ENCODE results near the gene HGD.
"Not testable (repeated sequence)": the region's sequence is repeated elsewhere in the genome, so short reads cannot be mapped to it uniquely, and the experiment has no call there.

Gene HGD

DNA sequence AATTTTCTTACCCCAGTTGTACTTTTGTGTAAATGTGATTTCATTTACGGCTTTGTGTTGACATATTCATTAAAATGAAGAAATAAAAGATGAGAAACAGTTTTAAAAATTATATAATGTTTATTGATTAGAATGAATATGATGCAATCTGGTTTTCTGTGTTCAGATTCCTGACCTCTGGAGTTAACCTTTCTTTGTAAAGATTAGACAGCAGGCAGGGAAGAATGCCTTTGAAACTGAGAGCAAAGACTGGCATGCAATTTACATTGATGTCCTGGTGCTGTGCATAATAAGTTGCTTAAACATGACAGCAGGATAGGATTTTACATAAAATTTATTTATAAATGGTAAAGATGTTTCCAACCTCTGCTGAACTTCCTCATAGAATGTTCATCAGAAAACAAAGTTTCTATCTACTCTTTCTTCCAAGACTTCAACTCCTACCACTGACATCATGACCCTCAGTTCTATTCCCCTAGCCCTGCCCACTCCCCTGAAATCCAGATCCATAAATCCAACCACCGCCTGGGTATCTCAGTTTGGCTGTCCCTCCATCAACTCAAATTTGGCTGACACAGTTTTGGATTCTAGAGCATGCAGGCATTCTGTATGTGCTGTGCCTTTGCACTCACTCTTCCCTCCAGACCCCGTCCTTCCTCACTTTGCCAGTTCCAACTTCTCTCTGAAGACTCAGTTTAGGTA is 1.7 kb downstream of the HGD start:
- DNase-seq (ENCODE audit: low read depth): no peak

DNA sequence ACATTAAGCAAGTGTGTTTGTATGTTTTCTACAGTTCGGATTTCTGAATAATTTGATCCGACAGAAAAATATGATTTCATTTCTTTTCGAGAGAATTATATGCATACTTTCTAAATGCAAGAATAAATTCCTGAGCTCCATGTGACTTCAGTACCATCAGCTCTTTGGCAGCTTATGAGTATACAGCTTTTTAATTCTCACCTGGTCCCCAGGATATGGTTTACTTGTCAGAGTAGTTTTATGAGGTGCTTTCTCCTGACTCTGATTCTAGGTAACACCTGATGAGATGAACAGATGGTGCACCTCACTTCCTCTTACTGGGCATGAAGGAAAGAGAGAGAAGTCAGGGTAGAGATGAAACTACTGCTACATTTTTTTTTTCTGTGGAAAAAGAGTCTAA is 3.1 kb downstream of the HGD start:
- DNase-seq (ENCODE audit: low read depth): no peak

DNA sequence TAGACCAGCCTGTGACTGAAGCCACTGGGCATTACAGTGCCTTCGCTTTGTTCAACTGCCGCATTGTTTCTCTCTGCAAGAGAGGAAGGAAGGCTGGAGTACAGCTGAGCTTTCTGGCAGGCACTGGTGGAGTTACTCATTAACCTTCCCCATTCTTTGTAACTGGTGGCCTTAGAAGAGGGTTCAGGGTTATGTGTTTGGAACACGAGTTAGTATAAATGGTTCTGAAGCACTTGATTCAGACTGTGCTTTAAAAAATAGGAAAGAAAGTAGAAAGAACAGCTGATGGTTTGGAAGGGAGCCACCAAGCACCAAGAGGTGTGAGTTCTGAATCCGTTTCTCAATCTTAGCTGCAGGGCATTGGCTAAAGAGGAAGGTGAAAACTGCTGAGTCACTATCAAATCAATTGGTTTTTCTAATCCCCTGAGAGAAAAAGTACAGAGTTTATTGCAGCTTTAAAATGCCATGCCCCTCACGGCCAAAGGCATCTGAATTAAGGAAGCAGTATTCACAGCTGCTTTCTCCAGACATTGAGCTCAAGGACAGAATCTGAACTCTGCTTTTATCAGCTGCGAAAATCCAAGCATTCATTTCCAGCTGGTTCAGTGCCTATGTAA is 3.6 kb downstream of the HGD start:
- peak; percentile 35 for DNase-seq (ENCODE audit: low read depth)

DNA sequence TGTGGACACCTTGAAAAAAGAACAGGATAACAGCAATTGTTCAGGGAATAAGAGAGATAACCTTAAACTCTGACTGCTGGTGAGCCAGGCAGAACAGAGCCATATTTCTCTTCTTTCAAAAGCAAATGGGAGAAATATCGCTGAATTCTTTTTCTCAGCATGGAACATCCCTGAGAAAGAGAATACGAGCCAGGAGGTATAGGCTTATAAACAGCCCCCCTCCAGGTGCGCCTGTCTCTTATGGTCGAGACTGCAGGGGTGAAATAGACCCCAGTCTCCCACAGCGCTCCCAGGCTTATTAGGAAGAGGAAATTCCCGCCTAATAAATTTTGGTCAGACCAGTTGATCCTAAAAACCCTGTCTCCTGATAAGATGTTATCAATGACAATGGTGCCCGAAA is 4.8 kb downstream of the HGD start:
- not testable (repeated sequence) for DNase-seq (ENCODE audit: low read depth)

DNA sequence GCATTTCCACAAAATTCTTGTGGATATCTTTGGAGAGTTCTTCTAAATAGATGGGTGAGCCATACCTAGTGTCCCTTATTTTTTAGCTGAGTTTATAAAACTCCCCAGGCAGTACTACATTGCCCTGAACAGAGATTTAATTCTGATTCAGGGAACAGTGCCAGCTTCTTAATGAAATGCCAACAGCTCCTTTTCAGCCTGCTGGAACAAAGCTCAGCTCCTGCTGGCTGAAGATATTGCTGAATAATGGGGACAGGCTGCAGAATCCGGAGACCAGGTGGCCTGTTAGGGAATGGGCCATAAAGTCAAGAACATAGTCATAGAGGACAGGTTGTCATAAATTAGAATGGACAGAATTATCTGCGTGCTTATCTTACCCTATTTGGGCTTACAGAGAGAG is 8.9 kb downstream of the HGD start:
- no peak for DNase-seq (ENCODE audit: low read depth)

DNA sequence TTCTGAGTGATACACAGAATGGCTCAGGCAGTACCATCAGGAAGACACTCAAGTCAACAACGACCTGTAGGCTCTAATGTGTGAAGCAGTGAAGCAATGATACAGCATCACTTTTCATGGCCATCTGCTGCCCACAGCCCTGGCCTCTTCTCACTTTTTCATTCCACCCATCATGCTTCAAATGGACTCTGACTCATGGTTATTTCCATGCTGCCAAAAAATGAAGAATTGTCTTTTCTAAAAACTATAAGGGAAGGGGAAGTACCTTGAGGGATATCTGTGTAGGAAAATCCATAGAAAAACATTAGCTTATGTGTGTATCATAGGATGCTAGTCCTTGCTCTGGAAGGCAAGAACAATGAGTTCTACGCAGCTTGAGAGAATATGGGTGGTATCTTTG is 11.5 kb downstream of the HGD start:
- DNase-seq (ENCODE audit: low read depth): no peak

DNA sequence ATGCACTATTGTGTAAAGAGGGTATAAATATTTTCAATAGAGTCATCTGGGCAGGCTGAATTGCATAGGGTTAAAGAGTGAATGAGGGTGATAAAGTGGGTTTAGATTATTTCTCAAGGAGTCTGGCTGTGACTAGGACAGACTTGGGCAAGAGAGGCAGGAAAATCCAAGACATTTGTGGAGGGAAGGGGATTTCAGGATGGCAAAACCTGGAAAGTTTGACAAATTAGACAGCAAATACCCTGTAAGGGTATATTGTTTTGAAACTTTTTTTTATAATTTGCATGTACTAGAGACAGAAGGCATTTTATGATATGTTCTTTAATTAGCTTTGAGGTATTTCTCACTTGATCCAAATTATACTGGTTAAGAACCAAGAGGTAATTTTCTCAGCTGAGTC is 17.1 kb downstream of the HGD start:
- DNase-seq (ENCODE audit: low read depth): no peak

DNA sequence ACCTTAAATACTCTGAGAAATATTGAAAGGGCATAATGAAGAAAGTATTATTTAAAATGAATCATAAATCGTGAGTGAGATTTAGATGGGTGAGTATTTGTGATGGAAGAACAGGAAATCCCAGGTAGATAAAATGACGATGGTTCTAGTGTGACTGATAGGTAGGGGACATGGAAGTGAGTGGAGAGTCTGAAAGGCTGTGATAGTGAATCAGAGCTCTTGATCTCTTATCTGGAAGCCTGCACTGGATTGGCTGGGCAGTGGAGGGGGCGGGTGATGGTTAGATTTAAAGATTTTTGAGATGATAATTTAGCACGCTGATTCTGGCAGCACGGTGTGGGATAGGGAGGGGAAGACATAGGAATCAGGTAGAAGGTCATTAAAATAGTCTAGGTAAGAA is 20.1 kb downstream of the HGD start:
- DNase-seq (ENCODE audit: low read depth): no peak

DNA sequence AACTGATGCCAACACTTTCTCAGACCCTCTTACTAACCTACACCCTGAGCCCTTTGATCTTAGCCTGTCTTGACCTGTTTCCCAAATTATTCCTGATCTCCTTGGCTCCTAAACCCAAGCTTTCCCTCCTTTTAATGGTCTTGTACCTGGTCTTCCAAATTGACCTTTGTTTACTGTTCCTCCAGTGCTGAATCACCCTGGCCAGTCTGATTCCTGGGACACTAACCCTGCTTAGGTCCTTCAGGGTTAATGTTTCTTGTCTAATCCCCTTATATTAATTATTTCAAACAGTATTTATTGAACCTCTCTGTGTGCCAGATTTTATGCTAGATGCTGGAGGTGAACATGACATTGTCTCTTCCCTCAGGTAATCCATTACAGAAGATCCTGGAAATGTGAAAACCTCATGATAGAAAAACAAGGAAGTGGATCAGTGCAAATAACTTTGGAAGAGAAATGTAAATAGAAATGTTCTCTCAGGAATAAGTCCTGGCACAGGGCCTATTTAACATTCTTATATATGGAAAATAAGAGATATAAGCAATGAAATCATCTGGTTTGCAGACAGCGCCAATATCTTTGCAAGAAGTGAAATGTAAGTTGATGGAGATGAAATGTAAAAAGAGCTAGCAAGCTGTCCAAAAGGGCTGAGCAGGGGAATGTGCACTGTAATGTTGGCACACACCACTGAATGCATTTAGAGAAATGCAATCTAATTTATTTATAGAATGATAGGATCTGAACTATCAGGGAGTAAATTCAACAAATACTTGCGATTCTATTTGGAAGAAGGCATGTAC is 20.7 kb downstream of the HGD start:
- no peak for DNase-seq (ENCODE audit: low read depth)

DNA sequence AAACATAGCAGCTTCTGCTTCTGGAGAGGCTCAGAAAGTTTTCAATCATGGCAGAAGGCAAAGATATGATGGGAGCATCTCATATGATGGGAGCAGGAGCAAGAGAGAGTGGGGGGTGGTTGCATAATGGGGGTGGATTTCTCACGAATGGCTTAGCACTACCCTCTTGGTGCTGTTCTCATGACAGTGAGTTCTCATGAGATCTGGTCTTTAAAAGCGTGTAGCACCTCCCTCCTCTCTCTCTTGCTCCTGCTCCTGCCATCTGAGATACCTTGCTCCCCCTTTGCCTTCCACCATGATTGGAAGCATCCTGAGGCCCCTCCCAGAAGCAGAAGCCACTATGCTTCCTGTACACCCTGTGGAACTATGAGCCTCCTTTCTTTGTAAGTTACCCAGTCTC is 22.2 kb downstream of the HGD start:
- no peak for DNase-seq (ENCODE audit: low read depth)

DNA sequence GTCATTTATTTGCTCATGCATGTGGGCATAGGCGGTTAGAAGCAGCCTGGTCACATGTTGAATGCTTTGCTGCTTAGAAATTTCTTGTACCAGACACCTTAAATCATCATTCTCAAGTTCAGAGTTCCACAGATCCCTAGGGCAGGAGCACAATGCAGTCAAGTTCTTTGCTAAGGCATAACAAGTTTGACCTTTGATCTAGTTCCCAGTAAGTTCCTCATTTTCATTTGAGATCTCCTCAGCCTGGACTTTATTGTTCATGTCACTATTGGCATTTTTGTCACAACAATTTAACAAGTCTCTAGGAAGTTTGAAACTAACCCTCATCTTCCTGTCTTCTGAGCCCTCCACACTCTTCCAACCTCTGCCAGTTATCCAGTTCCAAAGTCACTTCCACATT is 22.8 kb downstream of the HGD start:
- DNase-seq (ENCODE audit: low read depth): no peak

DNA sequence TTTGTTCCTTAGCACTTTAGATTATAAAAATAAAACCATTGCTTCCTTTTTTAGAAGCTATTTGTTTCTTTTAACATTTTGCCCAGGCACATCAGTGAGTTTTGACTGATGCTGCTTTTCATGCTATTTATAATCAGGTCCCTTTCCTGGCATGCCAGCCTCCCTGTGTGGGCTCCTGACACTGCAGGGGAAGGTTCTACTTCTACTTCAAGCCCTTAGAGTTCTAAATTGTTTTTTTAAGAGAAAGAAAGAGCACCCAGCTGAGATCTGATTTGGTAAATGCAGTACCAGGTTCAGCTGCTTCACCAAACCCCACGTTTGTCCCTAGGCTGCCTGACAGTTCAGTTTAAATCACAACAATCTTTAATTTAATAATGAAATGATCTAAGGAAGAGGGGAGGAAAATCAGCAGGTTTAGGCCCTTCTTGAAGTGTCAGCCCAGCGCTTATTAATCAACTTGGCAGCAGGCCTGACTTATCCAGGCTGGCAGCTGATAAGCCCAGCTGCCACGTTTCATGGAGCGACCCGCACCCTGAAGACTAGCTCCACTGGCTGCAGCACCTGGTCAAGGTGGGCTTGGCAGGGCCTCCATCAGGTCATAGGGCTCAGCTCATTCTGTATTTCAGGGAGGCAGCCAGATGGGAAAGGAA is 29.0 kb downstream of the HGD start:
- no peak for DNase-seq (ENCODE audit: low read depth)

DNA sequence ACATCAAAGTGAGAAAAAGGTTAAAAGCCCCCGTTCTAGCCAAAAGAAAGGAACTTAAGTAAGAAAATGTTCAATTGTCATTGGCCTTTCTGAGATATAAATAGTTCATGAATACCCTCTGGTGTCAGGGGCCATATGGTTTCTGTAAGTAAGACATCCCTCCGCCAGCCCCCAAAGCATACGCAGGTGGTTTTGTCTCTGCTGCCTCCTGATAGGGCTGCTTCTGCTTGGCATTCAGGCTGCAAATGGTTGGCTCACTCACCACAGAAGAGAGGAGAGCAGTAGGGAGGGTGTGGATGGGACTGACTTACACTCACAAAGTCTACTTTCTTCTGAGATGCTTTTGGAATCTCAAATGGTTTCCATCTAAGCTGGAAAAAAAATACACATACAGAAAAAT is 29.8 kb downstream of the HGD start:
- no peak for DNase-seq (ENCODE audit: low read depth)

DNA sequence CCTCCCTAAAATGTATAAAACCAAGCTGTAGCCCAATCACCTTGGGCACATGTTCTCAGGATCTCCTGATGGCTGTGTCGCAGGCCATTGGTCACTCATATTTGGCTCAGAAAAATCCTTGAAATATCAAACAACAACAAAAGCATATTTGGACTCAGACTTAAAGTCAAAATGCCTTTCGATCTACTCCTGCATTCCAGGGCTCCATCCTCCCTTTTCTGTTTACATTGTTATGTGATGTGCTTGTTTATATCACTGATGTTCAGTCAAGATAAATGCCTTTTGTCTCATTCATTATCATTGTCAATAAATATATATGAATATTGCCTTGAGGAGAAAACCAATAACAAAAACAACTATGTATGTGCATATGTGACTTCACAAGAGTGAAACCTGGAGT is 31.7 kb downstream of the HGD start:
- DNase-seq (ENCODE audit: low read depth): no peak

DNA sequence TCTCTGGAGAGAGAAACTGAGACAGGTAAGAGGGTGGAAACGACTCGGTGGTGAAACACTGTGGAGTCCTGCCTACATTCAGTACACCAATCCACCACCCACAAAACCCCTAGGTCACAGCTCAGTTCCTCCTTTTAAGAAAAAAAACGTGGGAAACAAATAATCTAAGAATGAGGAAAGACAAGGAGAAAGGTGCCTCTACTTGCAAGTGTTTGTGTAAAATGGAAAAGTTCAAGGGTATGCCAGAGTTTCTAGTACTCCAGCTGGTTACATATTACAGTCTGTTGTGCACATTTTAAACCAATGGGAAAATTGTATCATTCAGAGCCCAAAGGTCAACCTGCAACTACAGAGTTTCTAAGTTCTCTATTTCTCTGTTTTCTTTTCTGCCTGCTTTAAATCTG is 32.2 kb downstream of the HGD start:
- DNase-seq (ENCODE audit: low read depth): no peak

DNA sequence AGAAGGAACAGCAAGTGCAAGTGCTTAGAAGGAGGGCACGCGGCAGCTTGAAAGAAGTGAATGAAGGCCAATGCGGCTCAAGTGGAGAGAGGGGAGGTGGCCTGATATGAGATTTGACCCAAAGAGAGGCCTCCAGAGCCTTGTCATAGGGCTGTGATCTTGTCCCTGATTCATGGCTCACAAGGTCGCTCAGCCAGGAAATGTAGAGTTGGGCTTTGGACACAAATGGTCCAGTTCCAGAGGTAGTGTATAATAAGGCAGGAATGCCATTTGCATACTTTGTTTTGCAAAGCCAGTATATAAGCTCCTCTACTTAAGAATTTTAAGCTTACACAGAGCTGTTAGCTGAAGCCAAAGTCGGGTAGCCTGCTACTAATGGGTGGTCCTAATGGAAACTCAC is 33.7 kb downstream of the HGD start:
- DNase-seq (ENCODE audit: low read depth): no peak

DNA sequence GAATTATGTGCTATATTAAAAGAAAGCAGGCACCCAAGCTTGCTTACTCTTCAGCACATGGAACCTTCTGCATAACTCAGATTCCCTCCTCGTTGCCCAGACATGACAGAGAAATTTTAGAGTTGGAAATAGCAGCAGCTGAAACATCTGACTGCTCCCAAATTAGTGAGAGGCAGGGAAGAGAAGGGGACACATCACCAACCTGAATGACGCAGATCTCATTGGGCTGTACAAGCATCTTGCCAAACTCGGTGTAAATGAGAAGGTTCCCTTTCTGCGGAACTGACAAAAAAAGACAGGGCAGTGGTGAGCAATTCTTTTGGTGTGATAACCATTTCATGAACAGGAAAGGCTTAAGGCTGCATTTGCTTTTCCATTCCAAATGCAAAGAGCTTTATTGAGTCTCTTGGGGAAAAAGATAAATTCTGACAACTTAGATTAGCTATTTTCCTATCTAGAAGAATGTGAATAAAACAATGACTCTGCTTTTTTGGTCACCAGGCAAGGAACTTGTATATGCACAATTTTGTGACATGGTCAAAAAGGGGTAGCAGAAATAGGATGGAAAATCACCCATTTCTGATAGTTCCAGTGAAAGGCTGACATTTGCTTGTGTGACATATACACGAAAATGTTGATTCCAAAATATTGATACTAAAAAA is 35.1 kb downstream of the HGD start:
- DNase-seq (ENCODE audit: low read depth): no peak

DNA sequence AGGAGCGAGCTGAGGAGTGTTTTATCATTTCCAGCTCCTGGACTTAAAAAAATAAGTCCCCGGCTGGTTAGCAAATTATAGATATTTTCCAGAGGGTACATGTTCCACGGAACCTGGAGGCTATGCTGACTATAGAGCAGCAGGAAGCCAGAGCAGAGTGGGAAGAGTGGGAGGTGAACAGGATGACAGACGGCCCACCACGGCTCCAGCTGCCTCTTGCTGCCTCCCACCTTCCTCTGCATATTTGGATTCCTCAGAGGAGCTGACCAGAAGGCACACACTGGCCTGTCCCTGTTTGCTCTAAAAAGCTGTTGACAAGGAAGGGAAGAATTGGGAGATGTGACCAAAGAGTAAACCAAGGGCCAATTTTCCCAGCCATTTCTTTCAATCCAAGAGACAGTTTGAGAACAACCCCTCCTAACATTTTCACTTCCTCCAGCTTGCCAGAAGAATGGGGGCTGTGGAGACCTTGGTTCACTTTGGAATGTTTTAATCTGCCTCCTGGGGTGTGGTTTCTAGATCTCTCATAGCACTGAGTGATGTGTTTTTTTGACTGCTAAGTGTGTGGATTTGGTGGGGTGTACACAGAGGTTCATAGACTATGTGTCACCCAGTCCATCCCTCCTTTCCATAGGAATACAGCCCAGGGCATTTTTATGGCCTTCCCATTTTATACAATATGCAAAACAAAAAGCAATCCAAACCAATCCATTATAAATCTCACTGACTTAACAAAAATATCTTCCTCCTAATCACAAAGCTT is 36.8 kb downstream of the HGD start:
- no peak for DNase-seq (ENCODE audit: low read depth)

DNA sequence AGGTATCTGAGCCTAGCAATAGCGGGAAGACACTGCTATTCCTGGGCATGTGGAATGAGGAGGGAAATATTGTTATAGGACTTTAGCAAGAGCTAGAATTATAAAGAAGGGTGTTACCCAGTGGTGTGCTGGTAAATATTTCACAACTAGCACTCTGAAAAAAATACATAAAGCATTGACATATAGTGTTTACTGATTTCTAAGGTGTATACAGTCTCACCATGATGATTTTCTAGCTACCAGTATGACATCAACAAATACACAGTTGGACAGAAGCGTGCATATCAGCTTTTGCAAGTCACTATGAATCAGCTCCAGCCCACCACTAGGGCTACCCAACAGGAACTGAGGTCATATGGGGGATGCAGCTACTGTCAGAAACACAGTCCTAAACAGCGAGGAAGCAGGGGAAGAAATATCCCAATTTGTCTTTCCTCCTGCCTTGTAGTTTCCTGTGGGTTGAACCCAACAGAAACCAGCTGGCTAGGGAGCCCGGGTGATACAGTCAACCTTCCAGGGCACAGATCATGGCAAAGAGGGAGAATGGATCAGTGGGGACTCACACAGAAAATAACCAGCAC is 39.6 kb downstream of the HGD start:
- DNase-seq (ENCODE audit: low read depth): peak; percentile 70

DNA sequence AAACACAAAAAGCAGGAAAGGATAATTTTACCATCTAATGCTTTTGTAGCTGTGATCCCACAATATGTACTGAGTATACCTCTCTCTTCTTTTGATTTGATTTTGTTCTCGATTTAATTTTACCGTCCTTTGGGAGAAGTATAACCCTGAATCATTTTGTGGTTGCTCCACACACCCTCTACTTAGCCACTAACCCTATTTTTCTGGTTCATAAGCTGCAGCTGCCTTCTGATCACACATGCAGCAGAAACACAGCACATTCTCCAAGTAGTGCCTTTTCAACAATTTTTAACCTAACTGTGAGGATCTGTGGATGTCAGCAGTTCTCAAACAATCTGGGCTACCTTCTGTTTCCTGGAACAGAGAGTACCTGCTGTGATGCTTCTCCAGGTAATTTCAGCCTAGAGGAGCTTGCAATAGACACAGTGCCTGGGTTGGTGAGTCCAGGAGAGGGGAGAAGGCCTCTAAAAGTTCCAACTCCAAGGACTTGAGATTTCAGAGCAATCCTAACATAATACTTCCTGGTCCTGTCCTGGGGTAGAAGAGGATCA is 40.3 kb downstream of the HGD start:
- DNase-seq (ENCODE audit: low read depth): no peak

DNA sequence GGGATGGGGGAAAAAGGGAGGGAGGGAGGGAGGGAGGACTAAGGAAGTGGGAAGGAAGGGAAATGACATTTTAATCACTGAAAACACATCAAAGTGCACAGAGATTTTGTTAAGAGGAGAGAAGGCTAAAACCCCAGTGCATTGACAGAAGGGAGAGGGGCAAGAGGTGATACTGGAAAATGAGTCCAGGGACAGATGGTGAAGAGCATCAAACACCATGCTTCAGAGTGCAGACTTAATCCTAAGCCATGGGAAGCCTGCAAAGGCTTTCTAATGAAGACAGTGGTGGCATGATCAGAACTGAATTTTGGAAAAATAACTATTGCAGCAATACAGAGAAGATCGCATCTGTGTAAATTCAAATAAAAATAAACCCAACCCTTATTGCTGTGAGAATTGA is 41.8 kb downstream of the HGD start:
- DNase-seq (ENCODE audit: low read depth): no peak

Measured in non-pigmented ciliary epithelial cell (primary cell).